ENCODE data around the gene TMEM247. TPM values are rescaled to one million over a fixed set of nuclear protein-coding genes. Genes with fewer than 3 reads are reported as not detected.

Gene TMEM247
- not detected in 2 replicates for total RNA-seq (ENCODE audit: low replicate concordance)
- long read RNA-seq = 0 reads

DNA sequence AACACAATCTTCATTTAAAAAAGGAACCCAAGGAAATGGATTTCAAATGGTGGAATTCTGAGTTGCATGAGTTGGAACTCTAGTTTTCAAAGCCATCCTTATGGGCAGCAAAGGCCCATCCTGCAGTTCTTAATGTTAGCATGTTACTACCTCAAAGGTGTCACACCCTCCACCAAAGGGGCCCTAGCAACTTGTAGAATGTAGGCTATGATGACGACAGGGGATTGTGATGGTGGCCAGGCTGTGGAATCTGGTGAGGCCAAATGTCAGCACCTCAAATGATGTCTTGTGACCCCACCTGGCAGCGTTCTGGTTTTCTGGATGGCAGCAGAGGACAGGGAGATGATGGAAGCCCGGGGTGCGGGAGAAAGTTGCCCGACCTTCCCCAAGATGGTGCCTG lies at the start of gene TMEM247:
TMEM247 (plus strand) TSS at position 301 of the 400 bp plus-strand sequence.
- Mint-ChIP-seq H3K4me1 (ENCODE audit: unreplicated experiment) (no peaks in the 10 kb centered on the region), H3K27me3 (peaks cover 11% of the 10 kb centered on the region), H3K9me3 (peaks cover 7% of the 10 kb centered on the region), H3K36me3 (no peaks in the 10 kb centered on the region), H3K4me3 (no peak within 1 kb of the TSS), H3K27ac (no peak within 1 kb of the TSS)
- no peak for DNase-seq (ENCODE audit: extremely low spot score, unreplicated experiment)
- TF ChIP-seq, protein P1, sequence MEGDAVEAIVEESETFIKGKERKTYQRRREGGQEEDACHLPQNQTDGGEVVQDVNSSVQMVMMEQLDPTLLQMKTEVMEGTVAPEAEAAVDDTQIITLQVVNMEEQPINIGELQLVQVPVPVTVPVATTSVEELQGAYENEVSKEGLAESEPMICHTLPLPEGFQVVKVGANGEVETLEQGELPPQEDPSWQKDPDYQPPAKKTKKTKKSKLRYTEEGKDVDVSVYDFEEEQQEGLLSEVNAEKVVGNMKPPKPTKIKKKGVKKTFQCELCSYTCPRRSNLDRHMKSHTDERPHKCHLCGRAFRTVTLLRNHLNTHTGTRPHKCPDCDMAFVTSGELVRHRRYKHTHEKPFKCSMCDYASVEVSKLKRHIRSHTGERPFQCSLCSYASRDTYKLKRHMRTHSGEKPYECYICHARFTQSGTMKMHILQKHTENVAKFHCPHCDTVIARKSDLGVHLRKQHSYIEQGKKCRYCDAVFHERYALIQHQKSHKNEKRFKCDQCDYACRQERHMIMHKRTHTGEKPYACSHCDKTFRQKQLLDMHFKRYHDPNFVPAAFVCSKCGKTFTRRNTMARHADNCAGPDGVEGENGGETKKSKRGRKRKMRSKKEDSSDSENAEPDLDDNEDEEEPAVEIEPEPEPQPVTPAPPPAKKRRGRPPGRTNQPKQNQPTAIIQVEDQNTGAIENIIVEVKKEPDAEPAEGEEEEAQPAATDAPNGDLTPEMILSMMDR (conservative IDR thresholded peaks at IDR 0.05) = no peak

GRCh38 chr2:46430413-46430812 lies 49.0 kb upstream of the TMEM247 start:
- Mint-ChIP-seq H3K9me3 (no peaks in the 10 kb centered on the region), H3K27me3 (no peaks in the 10 kb centered on the region), H3K4me1 (ENCODE audit: unreplicated experiment) (peaks cover 5% of the 10 kb centered on the region), H3K36me3 (no peaks in the 10 kb centered on the region), H3K4me3 (no peak overlapping the region), H3K27ac (no peak overlapping the region)
- TF ChIP-seq, protein P1 (conservative IDR thresholded peaks at IDR 0.05) = no peak
- DNase-seq (ENCODE audit: extremely low spot score, unreplicated experiment) = no peak

DNA sequence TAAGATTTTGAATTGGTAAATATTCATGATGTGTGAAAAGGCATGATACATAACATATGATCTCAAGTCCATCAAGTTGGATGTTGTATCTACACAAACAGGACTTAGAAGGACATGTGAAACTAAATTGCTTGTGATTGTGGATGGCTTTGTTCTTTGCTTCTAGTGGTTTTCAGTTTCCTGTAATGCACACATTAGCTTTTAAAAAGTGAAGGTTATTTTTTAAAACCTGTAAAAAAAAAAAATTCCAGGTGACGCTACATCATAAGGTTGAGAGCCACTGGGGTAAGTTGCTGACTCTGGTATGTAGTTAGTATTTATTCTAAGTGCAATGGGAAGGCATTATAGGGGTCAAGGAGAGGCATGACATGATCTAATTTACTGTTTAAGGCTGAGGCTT lies 48.4 kb upstream of the TMEM247 start:
- Mint-ChIP-seq H3K9me3 (no peaks in the 10 kb centered on the region), H3K27me3 (no peaks in the 10 kb centered on the region)
- TF ChIP-seq, protein P1 (conservative IDR thresholded peaks at IDR 0.05) = no peak

DNA sequence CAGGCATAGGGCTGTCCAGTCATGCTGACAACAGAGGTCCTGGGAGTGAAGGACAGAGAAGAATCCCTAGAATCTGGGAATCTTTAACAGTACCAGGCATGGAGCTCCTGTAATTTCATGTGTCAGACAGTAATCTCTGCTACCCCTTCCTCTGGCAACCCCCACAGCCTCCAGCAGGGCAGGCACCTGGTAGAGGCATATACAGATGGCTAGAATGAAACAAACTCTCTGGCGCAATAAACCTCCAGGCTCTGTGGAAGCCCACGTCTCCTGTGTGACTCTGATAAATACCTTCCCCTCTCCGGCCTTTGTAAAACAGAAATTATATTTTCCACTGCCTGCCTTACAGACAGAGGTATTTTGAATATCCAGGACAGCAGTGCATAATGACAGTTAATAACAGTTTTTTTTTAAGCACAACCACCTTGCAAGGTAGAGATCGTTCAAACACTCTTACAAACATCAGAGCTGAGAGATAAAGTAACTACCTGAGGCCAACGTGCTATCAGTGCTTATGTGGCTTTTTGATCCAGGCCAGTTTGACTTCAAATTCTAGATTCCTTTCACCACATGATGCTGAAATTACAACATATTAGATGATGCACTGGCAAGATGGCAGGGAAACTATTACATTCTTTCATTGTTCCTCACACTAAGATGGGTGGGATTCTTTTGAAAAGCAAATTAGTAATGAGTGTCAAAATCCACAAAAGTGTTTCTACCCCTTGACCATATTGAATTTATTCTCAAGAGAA lies 47.7 kb upstream of the TMEM247 start:
- Mint-ChIP-seq H3K27ac (peak overlapping the region; percentile 42), H3K27me3 (no peaks in the 10 kb centered on the region), H3K9me3 (no peaks in the 10 kb centered on the region), H3K4me3 (peak overlapping the region; percentile 4), H3K36me3 (no peaks in the 10 kb centered on the region), H3K4me1 (ENCODE audit: unreplicated experiment) (peaks cover 6% of the 10 kb centered on the region)
- no peak for DNase-seq (ENCODE audit: extremely low spot score, unreplicated experiment)
- TF ChIP-seq, protein P1 (conservative IDR thresholded peaks at IDR 0.05) = no peak

More for the DNA sequence above, 48.4 kb upstream of the TMEM247 start:
- Mint-ChIP-seq H3K4me3 (peak overlapping the region; percentile 5), H3K27ac (peak overlapping the region; percentile 42), H3K36me3 (no peaks in the 10 kb centered on the region), H3K4me1 (ENCODE audit: unreplicated experiment) (peaks cover 6% of the 10 kb centered on the region)
- no peak for DNase-seq (ENCODE audit: extremely low spot score, unreplicated experiment)

DNA sequence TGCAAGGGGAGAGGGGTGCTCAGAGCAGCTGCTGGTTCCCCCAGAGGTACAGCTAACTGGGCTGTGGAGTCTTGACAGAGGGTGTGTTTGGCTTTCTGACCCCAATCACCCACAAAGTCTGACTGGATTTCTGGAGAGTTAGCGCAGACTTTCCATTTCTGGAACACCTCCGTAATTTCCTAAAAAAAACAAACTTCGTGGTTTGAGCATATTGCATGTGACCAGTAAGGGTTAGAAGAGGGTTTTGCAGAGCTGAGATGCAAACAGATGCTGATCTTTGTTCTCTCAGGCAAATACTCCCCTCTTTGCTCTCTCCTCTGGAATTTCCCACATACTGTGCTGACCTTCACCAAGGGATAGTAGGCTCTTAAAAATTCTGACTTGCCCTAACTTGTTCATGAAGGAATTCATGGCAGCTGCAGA lies 44.5 kb upstream of the TMEM247 start:
- Mint-ChIP-seq H3K4me1 (ENCODE audit: unreplicated experiment) (peaks cover 6% of the 10 kb centered on the region), H3K36me3 (no peaks in the 10 kb centered on the region), H3K27ac (no peak overlapping the region), H3K4me3 (no peak overlapping the region), H3K9me3 (no peaks in the 10 kb centered on the region), H3K27me3 (no peaks in the 10 kb centered on the region)
- TF ChIP-seq, protein P1 (conservative IDR thresholded peaks at IDR 0.05) = no peak
- DNase-seq (ENCODE audit: extremely low spot score, unreplicated experiment) = no peak

Data from type B pancreatic cell (in vitro differentiated cells).